NCI-H1048 (cell line): ENCODE results near the gene MT1X.

Experiments
- DNase-seq: peaks from one replicate; lab custom pipeline; 2025; lab: John Stamatoyannopoulos, UW

Gene MT1X

GRCh38 chr16:56679078-56679730 is 3.1 kb upstream of the MT1X start:
- no peak for DNase-seq

- no peak for DNase-seq
Observed at GRCh38 chr16:56679818-56680217, 2.5 kb upstream of the MT1X start.

GRCh38 chr16:56682703-56683397 is 580 bp downstream of the MT1X start:
- no peak for DNase-seq

- no peak for DNase-seq
Observed at GRCh38 chr16:56683424-56684172, 1.3 kb downstream of the MT1X start.

GRCh38 chr16:56684256-56684925 is 2.1 kb downstream of the MT1X start:
- DNase-seq: no peak

GRCh38 chr16:56684926-56685590 is 2.8 kb downstream of the MT1X start:
- DNase-seq: no peak

GRCh38 chr16:56686758-56687157 is 4.5 kb downstream of the MT1X start:
- no peak for DNase-seq

- DNase-seq: no peak
Observed at GRCh38 chr16:56688762-56689161, 6.5 kb downstream of the MT1X start.

- DNase-seq: no peak
Observed at GRCh38 chr16:56689171-56689570, 6.9 kb downstream of the MT1X start.

GRCh38 chr16:56690420-56691122 is 8.3 kb downstream of the MT1X start:
- no peak for DNase-seq

GRCh38 chr16:56691885-56692284 is 9.6 kb downstream of the MT1X start:
- DNase-seq: no peak

- DNase-seq: no peak
Observed at GRCh38 chr16:56695246-56695645, 13.0 kb downstream of the MT1X start.

- no peak for DNase-seq
Observed at GRCh38 chr16:56697456-56698155, 15.3 kb downstream of the MT1X start.

- DNase-seq: no peak
Observed at GRCh38 chr16:56700195-56700594, 17.9 kb downstream of the MT1X start.

- DNase-seq: no peak
Observed at GRCh38 chr16:56700631-56701030, 18.4 kb downstream of the MT1X start.

- no peak for DNase-seq
Observed at GRCh38 chr16:56701534-56701933, 19.3 kb downstream of the MT1X start.

- DNase-seq: no peak
Observed at GRCh38 chr16:56702836-56703235, 20.6 kb downstream of the MT1X start.

- DNase-seq: no peak
Observed at GRCh38 chr16:56708525-56709442, 26.5 kb downstream of the MT1X start.

- DNase-seq: no peak
Observed at GRCh38 chr16:56709443-56710040, 27.3 kb downstream of the MT1X start.
